ENCODE data around the gene RIOK1. TPM values are rescaled to one million over a fixed set of nuclear protein-coding genes. Genes with fewer than 3 reads are reported as not detected.

Gene RIOK1
- total and polyA plus RNA-seq, 2 of the 13 experiments (the other 11 are each of a cell fraction or from before 2014, with no cell fraction given) = 9.4 to 37.8 TPM

- TF ChIP-seq, protein P1, sequence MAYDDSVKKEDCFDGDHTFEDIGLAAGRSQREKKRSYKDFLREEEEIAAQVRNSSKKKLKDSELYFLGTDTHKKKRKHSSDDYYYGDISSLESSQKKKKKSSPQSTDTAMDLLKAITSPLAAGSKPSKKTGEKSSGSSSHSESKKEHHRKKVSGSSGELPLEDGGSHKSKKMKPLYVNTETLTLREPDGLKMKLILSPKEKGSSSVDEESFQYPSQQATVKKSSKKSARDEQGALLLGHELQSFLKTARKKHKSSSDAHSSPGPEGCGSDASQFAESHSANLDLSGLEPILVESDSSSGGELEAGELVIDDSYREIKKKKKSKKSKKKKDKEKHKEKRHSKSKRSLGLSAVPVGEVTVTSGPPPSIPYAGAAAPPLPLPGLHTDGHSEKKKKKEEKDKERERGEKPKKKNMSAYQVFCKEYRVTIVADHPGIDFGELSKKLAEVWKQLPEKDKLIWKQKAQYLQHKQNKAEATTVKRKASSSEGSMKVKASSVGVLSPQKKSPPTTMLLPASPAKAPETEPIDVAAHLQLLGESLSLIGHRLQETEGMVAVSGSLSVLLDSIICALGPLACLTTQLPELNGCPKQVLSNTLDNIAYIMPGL (CRISPR knock-in tag; IDR thresholded peaks at IDR 0.05; ENCODE audit: borderline replicate concordance in 1 of 2, low read depth in 1 of 2) = no peak
- TF ChIP-seq HHEX (CRISPR knock-in tag; IDR thresholded peaks at IDR 0.05) (no peak), IKZF4 (CRISPR knock-in tag; IDR thresholded peaks at IDR 0.05; ENCODE audit: borderline replicate concordance, low read depth, not compliant biosample characterization) (no peak), ZNF530 (CRISPR knock-in tag; IDR thresholded peaks at IDR 0.05; ENCODE audit: low read depth) (no peak), EZH2 (conservative IDR thresholded peaks at IDR 0.05; ENCODE audit: low read depth, low read length) (no peak), TBX2 (CRISPR knock-in tag; IDR thresholded peaks at IDR 0.05; ENCODE audit: borderline replicate concordance) (no peak; the same call in 1 of the 2 replicates), ZNF326 (CRISPR knock-in tag; IDR thresholded peaks at IDR 0.05; ENCODE audit: borderline replicate concordance) (no peak), ZNF205 (CRISPR knock-in tag; IDR thresholded peaks at IDR 0.05) (no peak), ZNF660 (CRISPR knock-in tag; IDR thresholded peaks at IDR 0.05; ENCODE audit: borderline replicate concordance, low read depth) (no peak), ZBTB7B (CRISPR knock-in tag; IDR thresholded peaks at IDR 0.05) (peak; percentile 49; the same call in 1 of the 2 replicates), ZNF207 (IDR thresholded peaks at IDR 0.05; ENCODE audit: borderline replicate concordance) (no peak), IRF2 (CRISPR knock-in tag; IDR thresholded peaks at IDR 0.05) (no peak), ZNF709 (CRISPR knock-in tag; IDR thresholded peaks at IDR 0.05) (peak; percentile 55; the same call in 1 of the 2 replicates), ZNF512B (CRISPR knock-in tag; IDR thresholded peaks at IDR 0.05; ENCODE audit: borderline replicate concordance) (no peak), TCF12 (IDR thresholded peaks at IDR 0.05) (no peak), TCF12 (CRISPR knock-in tag; IDR thresholded peaks at IDR 0.05) (0 out of 2 replicates have a peak, but pooled peaks have one; percentile 72)
- TF ChIP-seq, protein P2, sequence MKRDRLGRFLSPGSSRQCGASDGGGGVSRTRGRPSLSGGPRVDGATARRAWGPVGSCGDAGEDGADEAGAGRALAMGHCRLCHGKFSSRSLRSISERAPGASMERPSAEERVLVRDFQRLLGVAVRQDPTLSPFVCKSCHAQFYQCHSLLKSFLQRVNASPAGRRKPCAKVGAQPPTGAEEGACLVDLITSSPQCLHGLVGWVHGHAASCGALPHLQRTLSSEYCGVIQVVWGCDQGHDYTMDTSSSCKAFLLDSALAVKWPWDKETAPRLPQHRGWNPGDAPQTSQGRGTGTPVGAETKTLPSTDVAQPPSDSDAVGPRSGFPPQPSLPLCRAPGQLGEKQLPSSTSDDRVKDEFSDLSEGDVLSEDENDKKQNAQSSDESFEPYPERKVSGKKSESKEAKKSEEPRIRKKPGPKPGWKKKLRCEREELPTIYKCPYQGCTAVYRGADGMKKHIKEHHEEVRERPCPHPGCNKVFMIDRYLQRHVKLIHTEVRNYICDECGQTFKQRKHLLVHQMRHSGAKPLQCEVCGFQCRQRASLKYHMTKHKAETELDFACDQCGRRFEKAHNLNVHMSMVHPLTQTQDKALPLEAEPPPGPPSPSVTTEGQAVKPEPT (CRISPR knock-in tag; IDR thresholded peaks at IDR 0.05; ENCODE audit: low read depth) = no peak
- TF ChIP-seq, protein P3, sequence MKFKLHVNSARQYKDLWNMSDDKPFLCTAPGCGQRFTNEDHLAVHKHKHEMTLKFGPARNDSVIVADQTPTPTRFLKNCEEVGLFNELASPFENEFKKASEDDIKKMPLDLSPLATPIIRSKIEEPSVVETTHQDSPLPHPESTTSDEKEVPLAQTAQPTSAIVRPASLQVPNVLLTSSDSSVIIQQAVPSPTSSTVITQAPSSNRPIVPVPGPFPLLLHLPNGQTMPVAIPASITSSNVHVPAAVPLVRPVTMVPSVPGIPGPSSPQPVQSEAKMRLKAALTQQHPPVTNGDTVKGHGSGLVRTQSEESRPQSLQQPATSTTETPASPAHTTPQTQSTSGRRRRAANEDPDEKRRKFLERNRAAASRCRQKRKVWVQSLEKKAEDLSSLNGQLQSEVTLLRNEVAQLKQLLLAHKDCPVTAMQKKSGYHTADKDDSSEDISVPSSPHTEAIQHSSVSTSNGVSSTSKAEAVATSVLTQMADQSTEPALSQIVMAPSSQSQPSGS (CRISPR knock-in tag; IDR thresholded peaks at IDR 0.05) = no peak
- TF ChIP-seq, protein P4, sequence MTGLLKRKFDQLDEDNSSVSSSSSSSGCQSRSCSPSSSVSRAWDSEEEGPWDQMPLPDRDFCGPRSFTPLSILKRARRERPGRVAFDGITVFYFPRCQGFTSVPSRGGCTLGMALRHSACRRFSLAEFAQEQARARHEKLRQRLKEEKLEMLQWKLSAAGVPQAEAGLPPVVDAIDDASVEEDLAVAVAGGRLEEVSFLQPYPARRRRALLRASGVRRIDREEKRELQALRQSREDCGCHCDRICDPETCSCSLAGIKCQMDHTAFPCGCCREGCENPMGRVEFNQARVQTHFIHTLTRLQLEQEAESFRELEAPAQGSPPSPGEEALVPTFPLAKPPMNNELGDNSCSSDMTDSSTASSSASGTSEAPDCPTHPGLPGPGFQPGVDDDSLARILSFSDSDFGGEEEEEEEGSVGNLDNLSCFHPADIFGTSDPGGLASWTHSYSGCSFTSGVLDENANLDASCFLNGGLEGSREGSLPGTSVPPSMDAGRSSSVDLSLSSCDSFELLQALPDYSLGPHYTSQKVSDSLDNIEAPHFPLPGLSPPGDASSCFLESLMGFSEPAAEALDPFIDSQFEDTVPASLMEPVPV (CRISPR knock-in tag; IDR thresholded peaks at IDR 0.05) = no peak
These were observed 42.2 kb downstream of the RIOK1 start (continued) for GRCh38 chr6:7431674-7432390.

Data from HepG2 (cell line).